CD14-positive monocyte (primary cell): ENCODE results near the gene SH2D3C. TPM values are rescaled to one million over a fixed set of nuclear protein-coding genes. Genes with fewer than 3 reads are reported as not detected.

Experiments used
- DNase-seq, 3 donors: peaks; one replicate each; pipeline ENCODE4 v3.0.0-alpha.2; 2011 to 2022
- H2AFZ ChIP-seq: 2 replicates; pipeline ENCODE4 v1.6.0; 2012; ENCODE audit warnings: mild to moderate bottlenecking, low read depth, low read length, inconsistent platforms; ENCODE audit not compliant: insufficient read depth, poor library complexity, severe bottlenecking
- H3K27ac ChIP-seq, 2 donors: 1 replicate in 1 of 2; 2 replicates in 1 of 2; pipeline ENCODE4 v1.5.1; 2012 to 2013; ENCODE audit warnings: low read length in 2 of 2, control low read depth in 1 of 2, inconsistent platforms in 1 of 2, low read depth in 1 of 2, mild to moderate bottlenecking in 1 of 2
- H3K27me3 ChIP-seq, 2 donors: one replicate each; pipeline versions ENCODE4 v1.6.0 to v1.6.1; 2011 to 2013; ENCODE audit warnings: low read length in 2 of 2; ENCODE audit not compliant: control insufficient read depth in 2 of 2, insufficient read depth in 2 of 2
- H3K36me3 ChIP-seq, 2 donors: replicated peaks in 1 of 2; 1 replicate in 1 of 2; 2 replicates in 1 of 2; pipeline versions ENCODE4 v1.5.1 to v1.6.1; 2012 to 2013; ENCODE audit warnings: low read length in 2 of 2, control low read depth in 1 of 2, inconsistent platforms in 1 of 2, mild to moderate bottlenecking in 1 of 2; ENCODE audit not compliant: insufficient read depth in 2 of 2, control insufficient read depth in 1 of 2
- H3K4me1 ChIP-seq, 2 donors: 1 replicate in 1 of 2; 2 replicates in 1 of 2; pipeline versions ENCODE4 v1.5.1 to v1.6.1; 2012 to 2013; ENCODE audit warnings: low read length in 2 of 2, control low read depth in 1 of 2, inconsistent platforms in 1 of 2, mild to moderate bottlenecking in 1 of 2, moderate library complexity in 1 of 2; ENCODE audit not compliant: insufficient read depth in 2 of 2, control insufficient read depth in 1 of 2
- H3K4me2 ChIP-seq: replicated peaks from 2 replicates; pipeline ENCODE3; 2012; ENCODE audit warnings: low read length, moderate library complexity, mild to moderate bottlenecking; ENCODE audit not compliant: poor library complexity, severe bottlenecking; ENCODE audit errors: extremely low read depth
- H3K4me3 ChIP-seq, 3 experiments: fragments of 200-600 bp in 1 of 3; sonication (generic) in 1 of 3; replicated peaks in 1 of 3; 1 replicate in 2 of 3; 2 replicates in 1 of 3; pipeline ENCODE4 v1.5.1; 2011 to 2013; ENCODE audit warnings: low read length in 3 of 3, mild to moderate bottlenecking in 3 of 3, control low read depth in 2 of 3, low read depth in 2 of 3, inconsistent platforms in 1 of 3, moderate library complexity in 1 of 3
- H3K79me2 ChIP-seq: 2 replicates; pipeline ENCODE4 v1.6.0; 2012; ENCODE audit warnings: mild to moderate bottlenecking, control low read depth, inconsistent platforms, low read length, moderate library complexity; ENCODE audit not compliant: insufficient read depth
- H3K9ac ChIP-seq: 2 replicates; pipeline ENCODE4 v1.6.0; 2017; ENCODE audit warnings: low read length, mild to moderate bottlenecking; ENCODE audit not compliant: insufficient read depth, poor library complexity, severe bottlenecking
- H3K9me3 ChIP-seq, 2 donors: replicated peaks in 1 of 2; 1 replicate in 1 of 2; 2 replicates in 1 of 2; pipeline versions ENCODE4 v1.5.1 to v1.6.1; 2012 to 2013; ENCODE audit warnings: low read length in 2 of 2, control low read depth in 1 of 2; ENCODE audit not compliant: control insufficient read depth in 1 of 2, insufficient read depth in 1 of 2
- H4K20me1 ChIP-seq: 2 replicates; pipeline ENCODE4 v1.6.0; 2012; ENCODE audit warnings: mild to moderate bottlenecking, low read length, control low read depth, moderate library complexity; ENCODE audit not compliant: insufficient read depth
- H3K27ac Mint-ChIP-seq, 7 donors: one replicate each; pipeline ENCODE4 v1.8.0; 2020; ENCODE audit warnings: mild to moderate bottlenecking in 7 of 7, mixed read lengths in 7 of 7, moderate library complexity in 6 of 7, inconsistent platforms in 2 of 7
- H3K27me3 Mint-ChIP-seq, 3 donors: one replicate each; pipeline ENCODE4 v1.8.0; 2021 to 2022; ENCODE audit warnings: low read depth in 3 of 3, mild to moderate bottlenecking in 3 of 3, mixed read lengths in 3 of 3, moderate library complexity in 3 of 3, inconsistent platforms in 1 of 3
- H3K36me3 Mint-ChIP-seq, 2 donors: one replicate each; pipeline ENCODE4 v1.8.0; 2020; ENCODE audit warnings: mixed read lengths in 2 of 2, inconsistent platforms in 1 of 2, mild to moderate bottlenecking in 1 of 2
- H3K4me1 Mint-ChIP-seq: one replicate; pipeline ENCODE4 v1.8.0; 2020; ENCODE audit warnings: mild to moderate bottlenecking, mixed read lengths
- H3K4me3 Mint-ChIP-seq, 2 donors: one replicate each; pipeline ENCODE4 v1.8.0; 2020; ENCODE audit warnings: mild to moderate bottlenecking in 2 of 2, mixed read lengths in 2 of 2, moderate library complexity in 1 of 2
- H3K9me3 Mint-ChIP-seq, 7 donors: one replicate each; pipeline ENCODE4 v1.8.0; 2020 to 2022; ENCODE audit warnings: mixed read lengths in 7 of 7, mild to moderate bottlenecking in 6 of 7, moderate library complexity in 6 of 7, inconsistent platforms in 2 of 7
- WGBS: methylation state at CpG from one replicate; pipeline ENCODE4 v1.1.5; 2013; ENCODE audit warnings: missing lambda C conversion rate; ENCODE audit not compliant: insufficient coverage; 5-methylcytosine and 5-hydroxymethylcytosine counted together
- intact Hi-C, 2 donors: fragments of 100-400 bp; cut with micrococcal nuclease; formaldehyde crosslinking; loops; one replicate each; pipeline versions ENCODE4 v1.15.0 to v1.15.1; 2023
- polyA plus RNA-seq, 3 donors: library from polyadenylated mRNA; depleted of rRNA in 1 of 3; unstranded in 2 of 3; stranded (reverse) in 1 of 3; fragments of 300-500 nt in 2 of 3; fragments of >200 nt in 1 of 3; fragmentation: Illumina TruSeq in 2 of 3; gene quantifications; 1 replicate in 2 of 3; 2 replicates in 1 of 3; pipeline ENCODE4 v1.2.3, GENCODE V29; 2012 to 2021
- TF ChIP-seq, protein P1 (sequence below): fragments of 200-600 bp; IDR thresholded peaks from one replicate; pipeline ENCODE4 v1.8.0; 2022; ENCODE audit warnings: antibody characterized with exemption, mild to moderate bottlenecking

SH2D3C gene
- polyA plus RNA-seq, 3 donors = 11.5 to 47.3 (median 20.5) TPM

- no peak overlapping the region for H3K4me3 ChIP-seq
- TF ChIP-seq, protein P1, sequence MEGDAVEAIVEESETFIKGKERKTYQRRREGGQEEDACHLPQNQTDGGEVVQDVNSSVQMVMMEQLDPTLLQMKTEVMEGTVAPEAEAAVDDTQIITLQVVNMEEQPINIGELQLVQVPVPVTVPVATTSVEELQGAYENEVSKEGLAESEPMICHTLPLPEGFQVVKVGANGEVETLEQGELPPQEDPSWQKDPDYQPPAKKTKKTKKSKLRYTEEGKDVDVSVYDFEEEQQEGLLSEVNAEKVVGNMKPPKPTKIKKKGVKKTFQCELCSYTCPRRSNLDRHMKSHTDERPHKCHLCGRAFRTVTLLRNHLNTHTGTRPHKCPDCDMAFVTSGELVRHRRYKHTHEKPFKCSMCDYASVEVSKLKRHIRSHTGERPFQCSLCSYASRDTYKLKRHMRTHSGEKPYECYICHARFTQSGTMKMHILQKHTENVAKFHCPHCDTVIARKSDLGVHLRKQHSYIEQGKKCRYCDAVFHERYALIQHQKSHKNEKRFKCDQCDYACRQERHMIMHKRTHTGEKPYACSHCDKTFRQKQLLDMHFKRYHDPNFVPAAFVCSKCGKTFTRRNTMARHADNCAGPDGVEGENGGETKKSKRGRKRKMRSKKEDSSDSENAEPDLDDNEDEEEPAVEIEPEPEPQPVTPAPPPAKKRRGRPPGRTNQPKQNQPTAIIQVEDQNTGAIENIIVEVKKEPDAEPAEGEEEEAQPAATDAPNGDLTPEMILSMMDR = no peak
- peaks cover 96% of the 10 kb centered on the region for H4K20me1 ChIP-seq
- Mint-ChIP-seq H3K27me3 (peaks cover 0 to 1% (median 1%) of the 10 kb centered on the region in 3 donors), H3K4me3 (no peak overlapping the region), H3K27ac (no peak overlapping the region), H3K4me1 (no peaks in the 10 kb centered on the region), H3K36me3 (peaks cover 41 to 85% of the 10 kb centered on the region in 2 donors), H3K9me3 (no peaks in the 10 kb centered on the region)
- H3K36me3 ChIP-seq = peaks cover 56 to 92% of the 10 kb centered on the region in 2 donors
- H3K9me3 ChIP-seq = no peaks in the 10 kb centered on the region
- no peak overlapping the region for H3K4me2 ChIP-seq
- DNase-seq = no peak
- no peaks in the 10 kb centered on the region for H3K4me1 ChIP-seq
- WGBS = 100% methylated on average over 3 of the region's 3 CpGs
- intact Hi-C loops = no loop called here
- no peak overlapping the region for H3K9ac ChIP-seq
- H3K27me3 ChIP-seq = no peaks in the 10 kb centered on the region
- no peak overlapping the region for H2AFZ ChIP-seq
- no peak overlapping the region for H3K27ac ChIP-seq
- peaks cover 69% of the 10 kb centered on the region for H3K79me2 ChIP-seq
These were observed 22.2 kb downstream of the SH2D3C start for GRCh38 chr9:127756233-127756632.

- Mint-ChIP-seq H3K27ac (no peak overlapping the region), H3K9me3 (no peaks in the 10 kb centered on the region), H3K4me3 (no peak overlapping the region), H3K4me1 (no peaks in the 10 kb centered on the region), H3K36me3 (peaks cover 43 to 85% of the 10 kb centered on the region in 2 donors), H3K27me3 (peaks cover 0 to 1% (median 1%) of the 10 kb centered on the region in 3 donors)
- H3K27ac ChIP-seq = no peak overlapping the region
- TF ChIP-seq, protein P1 = no peak
- peaks cover 96% of the 10 kb centered on the region for H4K20me1 ChIP-seq
- H2AFZ ChIP-seq = no peak overlapping the region
- no peaks in the 10 kb centered on the region for H3K4me1 ChIP-seq
- intact Hi-C loops = no loop called here
- H3K27me3 ChIP-seq = no peaks in the 10 kb centered on the region
- DNase-seq = no peak
- no peak overlapping the region for H3K4me3 ChIP-seq
- H3K4me2 ChIP-seq = no peak overlapping the region
- H3K36me3 ChIP-seq = peaks cover 60 to 92% of the 10 kb centered on the region in 2 donors
- H3K9me3 ChIP-seq = no peaks in the 10 kb centered on the region
- peaks cover 63% of the 10 kb centered on the region for H3K79me2 ChIP-seq
- 97% methylated on average over 51 of the region's 61 CpGs for WGBS
- H3K9ac ChIP-seq = no peak overlapping the region
These were observed 23.1 kb downstream of the SH2D3C start for GRCh38 chr9:127755061-127756060.
